HEK293T (cell line): ENCODE data around the gene SETBP1.

Experiments used
- ARNT ChIP-seq: fragments of 450-650 bp; IDR thresholded peaks from 2 replicates; pipeline ENCODE4 v1.6.1; 2017; ENCODE audit warnings: mild to moderate bottlenecking
- BHLHE40 ChIP-seq: fragments of 450-650 bp; IDR thresholded peaks from 2 replicates; pipeline ENCODE4 v1.6.1; 2016; ENCODE audit warnings: mild to moderate bottlenecking, moderate library complexity, borderline replicate concordance
- CTBP1 ChIP-seq: fragments of 450-650 bp; IDR thresholded peaks from 2 replicates; pipeline ENCODE4 v1.6.1; 2016; ENCODE audit warnings: borderline replicate concordance
- ELF4 ChIP-seq: fragments of 450-650 bp; IDR thresholded peaks from 2 replicates; pipeline ENCODE4 v1.6.1; 2017; ENCODE audit warnings: antibody characterized with exemption
- FOXM1 ChIP-seq: fragments of 450-650 bp; IDR thresholded peaks from 2 replicates; pipeline ENCODE4 v1.6.1; 2017; ENCODE audit warnings: mild to moderate bottlenecking, borderline replicate concordance
- LEF1 ChIP-seq: fragments of 450-650 bp; IDR thresholded peaks from 2 replicates; pipeline ENCODE4 v1.6.1; 2017; ENCODE audit warnings: mild to moderate bottlenecking, borderline replicate concordance
- SUZ12 ChIP-seq: fragments of 450-650 bp; IDR thresholded peaks from 2 replicates; pipeline ENCODE4 v1.6.1; 2016; ENCODE audit warnings: mild to moderate bottlenecking
- TARDBP ChIP-seq: fragments of 450-650 bp; IDR thresholded peaks from 2 replicates; pipeline ENCODE4 v1.6.1; 2016
- ZNF384 ChIP-seq: fragments of 450-650 bp; IDR thresholded peaks from 2 replicates; pipeline ENCODE4 v1.6.1; 2016

GRCh38 chr18:44973282-44973681 lies 292.6 kb downstream of the SETBP1 start:
- TF ChIP-seq CTBP1 (no peak), ARNT (no peak), ZNF384 (no peak), ELF4 (no peak), BHLHE40 (no peak), SUZ12 (no peak), TARDBP (no peak), FOXM1 (no peak), LEF1 (no peak)
